Activated CD8-positive, alpha-beta memory T cell treated with anti-CD3 and anti-CD28 coated beads for 48 hours (primary cell): ENCODE results near the gene HCN4.

ENCODE experiments used
- DNase-seq, 3 experiments: peaks; one replicate each; pipeline ENCODE4 v3.0.0-alpha.2; 2020; ENCODE audit warnings: low read depth in 2 of 3, low spot score in 2 of 3

Gene HCN4

GRCh38 chr15:73328149-73328820 is 40.5 kb downstream of the HCN4 start:
- DNase-seq: no peak

DNA sequence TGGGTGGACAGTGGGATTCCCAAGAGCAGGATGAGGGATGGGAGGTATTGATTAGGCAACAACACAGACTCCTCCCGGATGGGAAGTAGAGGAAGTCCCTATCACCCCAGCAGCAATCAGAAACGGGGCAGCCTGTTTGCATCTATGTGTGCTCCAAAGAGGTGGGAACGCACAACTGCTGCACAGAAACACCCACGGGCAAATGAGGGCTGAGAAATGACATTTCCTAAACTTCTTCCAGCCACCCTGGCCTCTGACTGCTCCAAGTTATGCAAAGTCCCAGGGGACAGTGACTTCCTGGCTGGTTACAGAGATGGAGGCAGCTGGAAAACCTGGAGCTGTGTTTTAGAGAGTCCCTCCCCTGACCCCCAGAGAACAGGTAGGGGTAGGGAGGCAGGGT is 42.6 kb downstream of the HCN4 start:
- no peak for DNase-seq

- DNase-seq: no peak
Observed at GRCh38 chr15:73325191-73325861, 43.4 kb downstream of the HCN4 start.

GRCh38 chr15:73324496-73325170 is 44.1 kb downstream of the HCN4 start:
- no peak for DNase-seq

DNA sequence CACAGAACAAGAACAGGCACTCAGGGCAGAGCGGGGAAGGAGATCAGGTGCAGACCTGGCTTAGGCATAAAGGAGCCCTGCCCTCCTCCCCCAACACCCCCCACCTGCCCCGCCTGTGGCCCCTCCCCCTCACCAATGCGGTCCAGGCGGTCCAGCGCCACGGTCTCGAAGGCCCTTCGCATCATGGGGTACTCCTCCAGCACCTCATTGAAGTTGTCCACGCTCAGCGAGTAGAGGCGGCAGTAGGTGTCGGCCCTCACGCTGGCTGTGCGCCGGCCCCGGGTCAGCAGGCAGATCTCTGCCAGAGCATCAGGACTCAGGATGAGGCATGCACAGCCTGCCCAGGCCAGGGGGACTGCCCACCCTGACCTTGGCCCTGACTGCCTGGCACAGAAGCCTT is 44.8 kb downstream of the HCN4 start:
- DNase-seq: no peak

- DNase-seq: no peak
Observed at GRCh38 chr15:73323374-73323955, 45.3 kb downstream of the HCN4 start.

DNA sequence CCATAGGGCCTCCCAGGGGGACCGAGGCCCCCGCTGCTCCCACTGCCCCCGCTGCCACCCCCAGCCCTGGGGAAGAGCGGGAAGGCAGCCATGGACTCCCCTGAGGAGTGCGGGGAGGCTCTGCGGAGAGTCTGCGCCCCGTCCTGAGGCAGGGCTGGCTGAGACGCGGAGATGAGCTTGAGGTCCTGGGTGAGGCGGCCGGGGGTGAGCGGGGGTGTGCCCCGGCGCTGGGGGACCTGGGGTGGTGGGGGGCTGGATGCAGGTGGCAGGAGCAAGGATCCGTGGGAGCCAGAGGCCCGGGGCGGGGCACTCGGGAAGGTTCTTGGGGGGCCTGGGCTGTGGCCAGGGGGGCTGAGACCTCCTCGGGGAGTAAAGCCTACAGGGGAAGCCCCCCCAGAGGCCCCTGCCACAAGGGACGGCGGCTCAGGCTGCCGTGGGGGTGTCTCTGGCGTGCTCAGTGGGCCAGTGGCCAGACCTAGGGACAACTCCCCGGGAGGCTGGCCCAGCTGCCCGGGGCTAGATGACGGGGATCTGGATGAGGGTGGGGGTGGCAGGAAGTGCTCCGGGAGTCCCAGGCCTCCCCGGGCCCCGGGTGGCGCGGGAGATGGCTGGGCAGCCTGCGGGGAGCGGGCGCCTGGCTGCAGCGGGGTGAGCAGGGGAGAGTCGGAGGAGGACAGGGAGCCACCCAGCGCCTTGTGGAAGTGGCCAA is 45.9 kb downstream of the HCN4 start:
- DNase-seq: no peak

DNA sequence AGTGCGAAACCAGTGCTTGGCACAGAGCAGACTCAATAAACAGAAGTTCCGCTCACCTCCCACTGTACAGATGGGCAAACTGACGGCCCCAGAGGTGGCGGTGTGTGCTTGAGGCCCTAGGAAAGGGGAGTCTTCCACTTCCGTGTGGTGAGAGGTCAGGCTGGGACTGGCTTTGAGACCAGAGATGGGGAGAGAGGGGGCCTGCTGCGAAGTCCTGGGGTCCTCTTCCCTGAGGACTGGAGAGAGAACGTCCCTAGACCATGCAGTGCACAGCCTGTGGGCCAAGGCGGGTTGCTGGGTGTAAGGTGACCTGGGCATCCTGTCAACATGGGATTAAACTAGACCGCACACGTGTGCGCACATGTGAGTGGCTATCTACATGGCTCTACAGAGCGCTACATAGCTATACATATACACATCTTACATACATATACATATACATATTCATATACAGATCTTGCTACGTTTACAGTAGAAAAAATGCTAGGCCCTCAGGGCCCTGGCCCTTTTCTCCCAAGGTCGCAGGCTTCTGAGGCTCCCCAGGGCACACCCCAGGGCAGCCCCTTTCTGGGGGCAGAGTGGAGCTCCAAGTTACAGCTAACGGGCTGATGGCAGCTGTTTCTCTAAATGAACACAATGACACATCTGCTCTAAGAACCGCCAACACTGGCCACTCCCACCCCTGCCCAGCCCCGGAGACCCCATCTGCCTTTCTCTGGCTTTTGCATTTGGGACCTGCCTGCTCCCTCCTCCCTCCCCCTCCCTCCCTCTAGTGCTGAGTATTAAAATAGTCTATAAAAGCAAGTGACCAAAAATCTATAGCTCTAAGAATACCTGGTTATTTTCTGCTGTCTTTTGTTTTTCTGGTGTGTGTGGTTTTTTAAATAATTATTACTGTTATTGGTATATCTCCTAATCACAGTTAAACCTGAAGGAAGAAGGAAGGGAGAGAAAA is 47.0 kb downstream of the HCN4 start:
- no peak for DNase-seq

DNA sequence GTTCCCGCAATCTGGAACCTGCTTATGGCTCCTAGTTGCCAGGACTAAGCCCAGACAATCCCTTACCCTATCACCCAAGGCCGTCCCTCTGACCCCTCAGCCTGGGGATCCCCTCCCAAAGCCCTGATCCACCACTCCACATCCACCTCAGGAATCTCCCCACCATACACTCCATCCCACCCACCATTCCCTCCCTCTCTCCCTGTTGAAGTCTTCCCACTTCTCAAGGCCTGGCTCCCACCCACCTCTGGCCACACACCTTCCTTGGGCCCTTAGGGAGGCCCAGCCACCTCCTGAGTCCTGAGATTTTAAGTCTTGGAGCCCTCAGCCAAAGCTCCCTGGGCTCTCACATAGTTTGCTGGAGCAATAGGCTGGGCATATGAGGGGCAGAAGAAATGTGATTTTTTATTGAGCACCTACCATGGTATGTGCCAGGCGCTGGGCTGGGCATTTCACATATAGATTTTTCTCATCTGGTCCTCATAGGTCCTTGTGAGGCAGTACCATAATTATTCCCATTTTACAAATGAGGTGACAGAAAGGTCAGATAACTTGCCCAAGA is 48.1 kb downstream of the HCN4 start:
- no peak for DNase-seq

- no peak for DNase-seq
Observed at GRCh38 chr15:73319460-73320245, 49.1 kb downstream of the HCN4 start.

DNA sequence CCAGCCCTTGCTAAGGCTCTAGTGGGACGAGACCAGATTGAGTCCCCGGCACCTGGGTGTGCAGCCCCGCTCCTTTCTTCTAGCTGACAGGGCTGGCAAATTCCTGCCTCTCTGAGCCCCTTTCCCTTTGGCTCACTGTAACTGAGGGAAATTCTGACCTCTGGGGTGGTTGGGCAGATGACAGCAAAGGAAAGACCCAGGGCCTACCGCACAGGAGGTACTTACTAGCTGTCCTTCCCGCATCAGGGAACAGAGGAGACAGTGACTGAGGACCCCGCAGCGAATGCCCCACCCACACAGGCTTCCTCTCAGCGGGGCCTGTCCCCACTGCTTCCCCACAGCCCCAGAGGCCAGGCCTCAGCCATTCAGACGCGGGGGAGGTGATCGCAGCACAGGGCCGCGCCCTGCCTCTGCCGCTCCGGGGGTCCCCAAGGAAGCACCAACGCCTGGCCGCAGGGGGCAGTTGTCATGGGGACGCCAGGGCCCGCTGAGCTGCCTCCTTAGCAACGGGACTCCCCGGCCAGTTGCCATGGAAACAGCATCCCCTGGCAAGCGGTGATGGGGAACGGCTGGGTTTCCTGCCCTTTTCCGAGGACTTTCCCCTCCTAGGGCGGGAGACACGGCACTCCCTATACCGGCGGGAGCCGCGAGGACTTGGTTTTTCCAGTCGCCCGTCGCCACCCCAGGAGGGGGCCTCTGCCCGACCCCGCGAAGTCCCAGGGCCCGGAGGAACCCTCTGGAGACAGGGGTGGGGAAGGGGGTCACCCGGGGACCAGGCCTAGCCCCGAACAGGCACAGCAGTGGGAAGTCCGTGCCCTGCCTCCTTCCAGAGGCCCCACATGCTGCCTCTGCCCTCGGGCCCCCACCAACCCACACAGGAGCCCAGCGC is 50.1 kb downstream of the HCN4 start:
- peak in 1 of 3 experiments; percentile 25 for DNase-seq

- DNase-seq: no peak
Observed at GRCh38 chr15:73317651-73318462, 50.9 kb downstream of the HCN4 start.

DNA sequence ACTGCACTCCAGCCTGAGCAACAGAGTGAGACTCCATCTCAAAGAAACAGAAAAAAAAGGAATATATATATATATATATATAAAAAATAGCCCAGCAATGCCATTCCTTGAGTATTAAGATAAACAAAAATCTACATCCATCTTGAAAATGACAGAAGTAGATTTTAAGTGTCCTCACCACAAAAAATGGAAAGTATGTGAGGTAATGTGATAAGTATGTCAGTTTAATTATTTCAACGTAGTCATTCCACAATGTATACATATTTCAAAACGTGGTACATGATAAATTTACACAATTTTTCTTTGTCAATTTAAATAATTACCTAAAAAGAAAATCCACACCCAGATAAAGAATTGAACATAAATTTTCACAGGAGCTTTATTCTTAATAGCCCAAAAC is 54.9 kb downstream of the HCN4 start:
- no peak for DNase-seq

GRCh38 chr15:73308305-73308704 is 60.5 kb downstream of the HCN4 start:
- no peak for DNase-seq

GRCh38 chr15:73305331-73306211 is 63.2 kb downstream of the HCN4 start:
- DNase-seq: no peak

DNA sequence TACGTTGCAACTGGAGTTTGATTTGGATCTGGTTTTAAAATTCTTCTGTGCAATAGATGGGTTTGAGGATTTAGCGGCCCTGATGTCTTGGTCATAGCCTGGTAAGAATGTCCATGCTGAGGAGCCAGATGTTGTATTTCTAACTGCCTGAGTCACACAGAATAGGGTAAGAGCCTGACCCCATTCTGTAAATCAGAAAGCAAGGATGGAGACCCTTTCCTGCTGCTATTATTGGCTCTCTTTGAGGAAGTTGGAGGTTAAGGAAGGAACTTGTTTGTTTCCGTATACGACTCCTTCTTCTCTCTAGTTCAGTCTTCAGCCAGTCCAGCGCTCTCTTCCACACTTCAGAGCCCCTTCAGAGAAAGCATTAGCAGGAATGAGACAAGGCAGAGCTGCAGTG is 65.1 kb downstream of the HCN4 start:
- no peak for DNase-seq
